T-helper 1 cell treated with Interleukin-12 subunit alpha and Interleukin-12 subunit beta and Interleukin-4 antibody, amounts not matched to agents 30 ng/mL and 1 ng/mL, for 36 hours (primary cell): ENCODE measurements around the gene MCMBP. TPM values are rescaled to one million over a fixed set of nuclear protein-coding genes. Genes with fewer than 3 reads are reported as not detected.
"Not testable (repeated sequence)": the region's sequence is repeated elsewhere in the genome, so short reads cannot be mapped to it uniquely, and the experiment has no call there.

ENCODE experiments used
- intact Hi-C: fragments of 100-400 bp; cut with micrococcal nuclease; formaldehyde crosslinking; loops from one replicate; pipeline ENCODE4 v1.15.1; 2024
- total RNA-seq: library from RNA; stranded (reverse); gene quantifications from 2 replicates; pipeline ENCODE4 v1.2.3, GENCODE V29; 2022

Gene MCMBP
- total RNA-seq, 1 donor from 2014 or later: 84.2 TPM

- intact Hi-C loops: not testable (repeated sequence)
Observed at GRCh38 chr10:119795101-119795500, 77.5 kb downstream of the MCMBP start.

GRCh38 chr10:119786117-119786769 is 86.4 kb downstream of the MCMBP start:
- intact Hi-C loops: no loop called here

- intact Hi-C loops: loop anchor here (1.0 kb wide), 1 partner anchor 34 kb away; no protein-coding TSS in a partner anchor
Observed at GRCh38 chr10:119784340-119785067, 88.1 kb downstream of the MCMBP start.

- intact Hi-C loops: loop anchor here (1.0 kb wide), 1 partner anchor 33 kb away; no protein-coding TSS in a partner anchor
Observed at GRCh38 chr10:119783665-119784027, 89.0 kb downstream of the MCMBP start.

GRCh38 chr10:119782981-119783664 is 89.5 kb downstream of the MCMBP start:
- intact Hi-C loops: no loop called here

- intact Hi-C loops: no loop called here
Observed at GRCh38 chr10:119781498-119781897, 91.1 kb downstream of the MCMBP start.

- intact Hi-C loops: no loop called here
Observed at GRCh38 chr10:119780879-119781480, 91.7 kb downstream of the MCMBP start.

Other genes starting within 250 kb of the MCMBP start
- gene BAG3, start 221.5 kb downstream of the MCMBP start, total RNA-seq: 24.6 and 25.5 TPM in 2 replicates
- 8.5 and 9.4 TPM in 2 replicates for gene INPP5F, start 146.8 kb downstream of the MCMBP start, total RNA-seq
- gene SEC23IP, start 19.9 kb upstream of the MCMBP start, total RNA-seq: 79.3 and 82.8 TPM in 2 replicates